Thymus (tissue), 11 donors: ENCODE data around the gene TRIO. TPM values are rescaled to one million over a fixed set of nuclear protein-coding genes. Genes with fewer than 3 reads are reported as not detected.

Experiments
- DNase-seq, 9 donors: peaks; one replicate each; pipeline ENCODE4 v3.0.0-alpha.2; 2013; ENCODE audit warnings: low spot score in 9 of 9, low read depth in 6 of 9, missing footprints in 1 of 9
- H3K27ac ChIP-seq, 2 donors: one replicate each; pipeline ENCODE4 v1.5.1; 2013; ENCODE audit warnings: control low read depth in 1 of 2, low read depth in 1 of 2, low read length in 1 of 2, mild to moderate bottlenecking in 1 of 2, moderate library complexity in 1 of 2
- H3K27me3 ChIP-seq, 2 donors: one replicate each; pipeline ENCODE4 v1.5.1; 2013; ENCODE audit warnings: low read length in 1 of 2; ENCODE audit not compliant: control insufficient read depth in 2 of 2, insufficient read depth in 1 of 2
- H3K36me3 ChIP-seq, 2 donors: one replicate each; pipeline ENCODE4 v1.5.1; 2013; ENCODE audit warnings: low read length in 1 of 2, mild to moderate bottlenecking in 1 of 2, moderate library complexity in 1 of 2; ENCODE audit not compliant: control insufficient read depth in 2 of 2, insufficient read depth in 2 of 2
- H3K4me1 ChIP-seq, 2 donors: one replicate each; pipeline ENCODE4 v1.5.1; 2013; ENCODE audit warnings: low read length in 2 of 2; ENCODE audit not compliant: control insufficient read depth in 2 of 2, insufficient read depth in 2 of 2
- H3K4me3 ChIP-seq, 2 donors: one replicate each; pipeline ENCODE4 v1.5.1; 2013; ENCODE audit warnings: low read length in 2 of 2, control low read depth in 1 of 2, mild to moderate bottlenecking in 1 of 2
- H3K9me3 ChIP-seq, 2 donors: one replicate each; pipeline ENCODE4 v1.5.1; 2013; ENCODE audit warnings: low read length in 1 of 2, mild to moderate bottlenecking in 1 of 2; ENCODE audit not compliant: control insufficient read depth in 2 of 2, insufficient read depth in 1 of 2
- whole genome bisulfite sequencing: extraction: QIAGEN DNeasy Blood & Tissue Kit; methylation state at CpG from one replicate; pipeline ENCODE4 v1.1.7; 2013; 5-methylcytosine and 5-hydroxymethylcytosine counted together
- polyA plus RNA-seq: library from polyadenylated mRNA; stranded (reverse); fragments of 200-250 nt; gene quantifications from one replicate; pipeline ENCODE4 v1.2.3, GENCODE V29; 2013
- total RNA-seq: library from RNA; stranded (reverse); fragments of 120-200 nt; gene quantifications from one replicate; pipeline ENCODE4 v1.2.4, GENCODE V29; 2013
- donor health status: healthy.

Gene TRIO
- total and polyA plus RNA-seq, 2 donors = 26.9 to 52.1 TPM

DNA sequence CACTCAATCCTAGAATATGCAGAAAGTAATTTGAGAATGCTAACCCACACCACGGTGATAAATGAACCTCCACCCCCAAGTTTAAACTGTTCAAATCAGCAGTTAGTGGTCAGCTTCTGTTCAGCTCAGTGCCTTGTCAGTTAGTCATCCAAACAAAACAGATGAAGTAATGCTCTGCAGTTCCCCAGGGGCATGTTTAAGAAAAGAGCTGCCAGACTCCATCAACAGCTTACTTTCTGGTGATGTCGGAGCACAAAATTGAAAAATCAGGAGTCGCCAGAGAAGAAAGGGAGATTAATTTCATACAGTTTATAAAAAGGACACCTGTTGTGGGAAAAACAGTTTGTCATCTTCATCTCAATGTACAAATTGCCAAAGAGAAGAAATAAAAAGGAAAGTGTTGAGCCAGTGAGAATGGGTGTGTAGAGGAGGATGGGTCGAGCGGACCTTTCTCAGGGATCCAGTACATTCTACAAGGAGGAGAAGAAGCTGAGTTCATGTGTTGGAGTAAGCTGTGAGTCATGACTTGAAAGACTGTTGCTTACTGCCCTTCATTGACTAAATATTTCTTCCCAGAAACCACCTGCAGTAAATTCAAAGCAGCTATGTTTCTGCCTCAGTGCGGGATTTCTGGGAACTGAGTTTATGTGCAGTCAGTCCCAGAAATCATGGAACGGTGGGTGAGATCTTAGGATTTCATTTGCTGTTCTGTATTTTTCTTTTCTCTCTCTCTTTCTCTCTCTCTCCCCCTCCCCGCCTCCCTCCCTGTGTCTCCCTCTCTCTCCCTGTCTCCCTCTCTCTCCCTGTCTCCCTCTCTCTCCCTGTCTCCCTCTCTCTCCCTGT lies 13.7 kb downstream of the TRIO start:
- Histone ChIP-seq H3K27me3 (no peaks in the 10 kb centered on the region), H3K36me3 (no peaks in the 10 kb centered on the region), H3K27ac (no peak overlapping the region), H3K4me1 (peaks cover 0 to 15% of the 10 kb centered on the region in 2 donors), H3K9me3 (no peaks in the 10 kb centered on the region), H3K4me3 (no peak overlapping the region)
- no peak for DNase-seq
- WGBS = 89% methylated on average over 8 of the region's 8 CpGs

DNA sequence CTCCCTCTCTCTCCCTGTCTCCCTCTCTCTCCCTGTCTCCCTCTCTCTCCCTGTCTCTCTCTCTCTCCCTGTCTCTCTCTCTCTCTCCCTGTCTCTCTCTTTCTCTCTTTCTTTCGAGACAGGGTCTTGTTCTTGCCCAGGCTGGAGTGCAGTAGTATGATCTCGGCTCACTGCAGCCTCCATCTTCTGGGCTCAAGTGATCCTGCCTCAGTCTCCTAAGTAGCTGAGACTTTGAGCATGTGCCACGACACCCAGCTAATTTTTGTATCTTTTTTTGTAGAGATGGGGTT lies 14.3 kb downstream of the TRIO start:
- Histone ChIP-seq H3K9me3 (no peaks in the 10 kb centered on the region), H3K27me3 (no peaks in the 10 kb centered on the region), H3K36me3 (no peaks in the 10 kb centered on the region), H3K4me1 (peaks cover 0 to 15% of the 10 kb centered on the region in 2 donors), H3K4me3 (no peak overlapping the region), H3K27ac (no peak overlapping the region)
- WGBS = 96% methylated on average over 3 of the region's 3 CpGs
- DNase-seq = no peak

DNA sequence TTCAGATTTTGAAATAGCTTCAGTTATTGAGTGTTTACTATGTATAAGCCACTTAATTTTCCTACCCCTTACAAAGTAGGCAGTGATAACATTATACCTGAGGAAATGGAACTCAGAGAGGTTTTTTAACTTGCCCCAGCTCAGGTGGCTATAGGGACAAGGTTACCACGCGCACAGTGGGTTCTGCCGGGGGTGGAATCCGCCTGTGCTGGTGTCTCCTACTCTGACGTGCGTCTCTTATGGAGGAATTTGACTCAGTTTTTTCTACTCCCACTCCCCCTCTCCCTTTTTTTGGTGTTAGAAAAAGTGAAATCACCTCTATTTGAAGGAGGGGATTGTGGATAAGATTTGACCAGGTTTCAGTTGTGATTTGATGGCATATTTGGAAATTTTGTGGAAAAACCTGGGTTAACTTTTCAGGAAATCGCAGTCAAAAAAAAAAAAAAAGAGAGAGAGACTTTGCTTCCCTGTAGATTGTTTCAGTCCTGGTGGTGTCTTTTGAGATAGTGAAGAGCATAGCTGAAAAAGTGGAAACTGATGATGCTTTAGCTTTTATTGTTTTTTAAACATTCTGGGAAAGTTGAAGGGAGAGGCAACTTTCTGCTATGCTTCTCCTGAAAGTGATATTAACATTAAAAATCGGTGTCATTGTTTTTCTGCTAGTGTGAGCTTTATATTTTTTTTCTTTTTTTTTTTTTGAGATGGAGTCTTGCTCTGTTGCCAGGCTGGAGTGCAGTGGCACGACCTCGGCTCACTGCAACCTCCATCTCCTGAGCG lies 15.9 kb downstream of the TRIO start:
- 95% methylated on average over 11 of the region's 11 CpGs for WGBS
- Histone ChIP-seq H3K9me3 (peaks cover 0 to 1% of the 10 kb centered on the region in 2 donors), H3K4me1 (peaks cover 0 to 5% of the 10 kb centered on the region in 2 donors), H3K4me3 (no peak overlapping the region), H3K27me3 (no peaks in the 10 kb centered on the region), H3K27ac (no peak overlapping the region), H3K36me3 (no peaks in the 10 kb centered on the region)
- no peak for DNase-seq

DNA sequence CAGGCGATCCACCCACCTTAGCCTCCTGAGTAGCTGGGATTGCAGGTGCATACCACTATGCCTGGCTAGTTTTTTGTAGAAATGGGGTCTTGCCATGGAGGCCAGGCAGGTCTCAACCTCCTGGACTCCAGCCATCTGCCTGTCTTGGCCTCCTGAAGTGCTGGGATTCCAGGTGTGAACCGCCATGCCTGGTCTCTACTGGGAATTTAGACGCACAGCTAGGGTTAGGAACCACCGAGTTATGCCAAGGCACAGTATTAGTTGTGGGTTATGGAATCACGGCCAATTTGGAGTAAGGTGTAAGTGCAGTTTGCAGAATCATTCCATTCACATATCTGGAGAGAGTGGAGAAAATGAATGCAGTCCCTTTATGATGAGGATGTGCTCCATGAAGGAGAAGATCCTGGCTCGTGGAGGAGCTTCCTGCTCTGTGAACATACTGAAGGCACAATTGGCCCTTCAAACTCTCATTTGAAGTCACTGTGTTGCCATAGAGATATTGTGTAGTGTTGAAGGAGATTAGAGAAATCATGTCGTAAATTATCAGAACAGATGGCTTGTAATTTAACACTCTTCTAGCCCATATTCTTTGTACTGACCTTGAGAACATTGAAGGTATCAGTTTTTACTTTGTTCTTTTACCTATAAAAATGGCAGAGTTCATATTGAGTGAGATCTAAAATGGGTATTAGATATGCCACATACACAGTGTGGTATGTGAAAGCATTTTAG lies 18.8 kb downstream of the TRIO start:
- no peaks in the 10 kb centered on the region for H3K27me3 ChIP-seq
- no peaks in the 10 kb centered on the region for H3K36me3 ChIP-seq
- H3K4me3 ChIP-seq = no peak overlapping the region
- WGBS = 92% methylated on average over 7 of the region's 7 CpGs
- H3K4me1 ChIP-seq = peaks cover 0 to 3% of the 10 kb centered on the region in 2 donors
- H3K9me3 ChIP-seq = peaks cover 0 to 7% of the 10 kb centered on the region in 2 donors
- no peak for DNase-seq
- H3K27ac ChIP-seq = no peak overlapping the region

DNA sequence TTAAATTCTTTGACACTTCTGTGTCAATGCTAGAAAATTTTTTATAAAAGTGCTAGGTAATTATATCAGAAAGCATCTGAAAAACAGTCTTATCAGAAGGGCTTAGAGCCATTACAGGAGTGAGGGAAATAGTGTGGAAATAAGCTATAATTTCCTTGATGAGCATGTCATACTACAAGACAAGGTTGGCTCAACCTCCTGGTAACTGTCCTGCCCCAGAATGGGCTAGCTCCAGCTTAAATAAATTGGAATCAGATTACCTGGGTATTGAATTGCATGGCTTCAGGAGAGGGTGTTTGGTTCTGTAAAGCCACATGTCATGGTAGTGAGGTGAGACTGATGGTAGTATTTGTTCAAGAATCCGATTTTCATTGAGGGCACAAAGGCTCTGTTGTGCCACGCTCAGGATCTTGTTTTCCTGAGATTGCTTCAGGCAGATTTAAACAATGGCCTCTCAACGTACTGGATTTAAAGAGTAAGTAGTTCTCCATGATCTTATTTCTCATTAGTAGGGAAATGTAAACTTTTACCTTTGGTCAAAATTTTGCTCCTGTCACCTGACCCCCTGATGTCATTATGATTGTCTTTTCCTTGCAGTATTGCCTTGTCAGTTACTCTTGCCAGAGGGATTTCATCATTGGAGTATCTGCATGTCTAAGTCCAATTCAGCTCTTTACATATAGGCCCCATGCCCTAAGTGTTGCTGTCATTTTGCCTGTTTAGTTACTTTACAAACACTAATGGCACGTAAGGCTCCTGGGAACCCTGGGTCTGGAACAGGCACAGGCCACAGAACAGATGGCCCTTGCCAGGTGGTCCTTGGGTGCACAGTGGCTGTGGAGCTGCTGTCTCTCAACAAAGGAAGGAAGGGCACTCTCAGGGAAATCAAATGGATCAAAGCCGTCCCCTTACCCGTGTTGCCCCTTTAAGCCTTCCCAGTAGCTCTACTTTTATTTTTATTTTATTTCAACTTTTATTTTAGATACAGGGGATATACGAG lies 21.3 kb downstream of the TRIO start:
- Histone ChIP-seq H3K9me3 (peaks cover 0 to 7% of the 10 kb centered on the region in 2 donors), H3K27ac (no peak overlapping the region), H3K27me3 (no peaks in the 10 kb centered on the region), H3K4me1 (peaks cover 8 to 16% of the 10 kb centered on the region in 2 donors), H3K4me3 (no peak overlapping the region), H3K36me3 (no peaks in the 10 kb centered on the region)
- 98% methylated on average over 7 of the region's 7 CpGs for WGBS
- DNase-seq = no peak

DNA sequence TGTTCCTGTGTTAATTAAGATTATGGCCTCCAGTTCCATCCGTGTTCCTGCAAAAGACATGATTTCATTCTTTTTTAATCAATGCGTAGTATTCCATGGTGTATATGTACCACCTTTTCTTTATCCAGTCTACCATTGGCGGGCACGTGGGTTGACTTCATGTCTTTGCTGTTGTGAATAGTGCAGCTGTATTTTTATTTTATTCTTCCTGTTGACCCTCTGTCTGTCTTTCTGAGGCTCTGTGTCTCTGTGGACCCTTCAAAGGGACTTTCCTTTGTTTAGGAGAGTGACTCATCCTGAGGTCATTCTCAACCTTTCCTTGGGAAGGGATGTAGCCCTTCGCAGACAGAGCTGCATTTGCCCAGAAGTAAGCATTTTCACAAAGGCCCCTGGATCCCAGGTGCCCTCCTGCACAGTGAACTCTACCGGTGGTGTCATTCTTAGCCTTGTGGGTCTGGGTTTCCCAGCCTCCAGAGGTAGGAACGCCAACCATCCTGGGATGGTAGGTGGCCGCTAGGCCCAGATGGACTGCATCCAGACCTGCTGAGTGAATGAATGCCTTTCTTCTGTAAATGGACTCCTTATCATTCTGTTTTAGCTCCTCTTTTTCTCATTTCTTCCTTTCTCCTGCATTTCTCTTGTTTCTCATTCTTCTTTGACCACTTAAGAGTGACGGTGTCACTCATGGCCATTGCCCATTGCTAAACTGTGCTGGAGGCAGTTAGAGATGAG lies 22.4 kb downstream of the TRIO start:
- DNase-seq = no peak
- peaks cover 8 to 16% of the 10 kb centered on the region in 2 donors for H3K4me1 ChIP-seq
- H3K27me3 ChIP-seq = no peaks in the 10 kb centered on the region
- H3K36me3 ChIP-seq = no peaks in the 10 kb centered on the region
- no peak overlapping the region for H3K4me3 ChIP-seq
- no peak overlapping the region for H3K27ac ChIP-seq
- WGBS = 97% methylated on average over 9 of the region's 9 CpGs
- peaks cover 0 to 7% of the 10 kb centered on the region in 2 donors for H3K9me3 ChIP-seq

DNA sequence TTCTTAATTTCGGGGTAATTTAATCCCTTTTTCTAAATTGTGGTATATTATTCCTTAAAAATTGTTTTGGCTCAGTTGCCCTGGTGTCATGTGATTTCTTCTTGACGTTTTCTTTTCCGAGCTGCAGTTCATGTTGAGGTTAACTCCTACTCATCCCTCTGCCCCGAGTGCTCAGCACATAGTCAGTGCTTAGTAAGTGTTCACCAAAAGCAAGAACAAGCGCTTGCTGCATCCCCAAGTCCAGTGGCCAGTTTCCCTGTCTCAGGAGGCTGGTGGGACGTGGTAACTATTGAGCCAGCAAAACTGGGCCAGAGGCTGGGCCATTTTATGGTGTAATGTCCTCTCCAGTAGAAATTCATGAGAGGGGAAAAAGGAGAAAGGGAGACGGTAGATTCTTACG lies 23.3 kb downstream of the TRIO start:
- Histone ChIP-seq H3K4me3 (no peak overlapping the region), H3K27me3 (no peaks in the 10 kb centered on the region), H3K9me3 (peaks cover 0 to 7% of the 10 kb centered on the region in 2 donors), H3K4me1 (peaks cover 8 to 17% of the 10 kb centered on the region in 2 donors), H3K27ac (no peak overlapping the region), H3K36me3 (no peaks in the 10 kb centered on the region)
- no peak for DNase-seq
- WGBS = 94% methylated on average over 8 of the region's 8 CpGs
